HG03064 (cell line): ENCODE data around the gene CCDC12.
A peak's percentile ranks its signal among the peaks of the same experiment; 100 is the strongest.

Experiments
- ATAC-seq: cut with Tn5 transposase; IDR thresholded peaks from one replicate; pipeline ENCODE4 v1.9.1; 2021; ENCODE audit warnings: low read depth; ENCODE audit not compliant: unreplicated experiment

The CCDC12 gene

GRCh38 chr3:46997453-46998091, 21.0 kb upstream of the CCDC12 start:
- ATAC-seq: no peak

- ATAC-seq: no peak
Observed at GRCh38 chr3:46996689-46997452, 20.3 kb upstream of the CCDC12 start.

- no peak for ATAC-seq
Observed at GRCh38 chr3:46995901-46996562, 19.5 kb upstream of the CCDC12 start.

GRCh38 chr3:46994801-46995731, 18.5 kb upstream of the CCDC12 start:
- ATAC-seq: no peak

- ATAC-seq: no peak
Observed at GRCh38 chr3:46993986-46994385, 17.4 kb upstream of the CCDC12 start.

GRCh38 chr3:46993292-46993691, 16.7 kb upstream of the CCDC12 start:
- no peak for ATAC-seq

GRCh38 chr3:46992231-46992630, 15.7 kb upstream of the CCDC12 start:
- no peak for ATAC-seq

- ATAC-seq: no peak
Observed at GRCh38 chr3:46991406-46992165, 15.0 kb upstream of the CCDC12 start.

GRCh38 chr3:46990573-46991374, 14.2 kb upstream of the CCDC12 start:
- no peak for ATAC-seq

GRCh38 chr3:46989146-46989810, 12.7 kb upstream of the CCDC12 start:
- ATAC-seq: no peak

GRCh38 chr3:46988616-46989015, 12.1 kb upstream of the CCDC12 start:
- no peak for ATAC-seq

GRCh38 chr3:46987743-46988401, 11.3 kb upstream of the CCDC12 start:
- peak; percentile 60 for ATAC-seq

- ATAC-seq: no peak
Observed at GRCh38 chr3:46987319-46987742, 10.8 kb upstream of the CCDC12 start.

GRCh38 chr3:46986782-46987310, 10.3 kb upstream of the CCDC12 start:
- ATAC-seq: no peak

GRCh38 chr3:46986055-46986730, 9.6 kb upstream of the CCDC12 start:
- no peak for ATAC-seq

- no peak for ATAC-seq
Observed at GRCh38 chr3:46985588-46985987, 9.0 kb upstream of the CCDC12 start.
